CD4-positive, alpha-beta T cell treated with Interleukin-4 for 4 hours (primary cell): ENCODE results near the gene FEV.

Experiments used
- DNase-seq: peaks from one replicate; pipeline ENCODE4 v3.0.0-alpha.2; 2020

Gene FEV

DNA sequence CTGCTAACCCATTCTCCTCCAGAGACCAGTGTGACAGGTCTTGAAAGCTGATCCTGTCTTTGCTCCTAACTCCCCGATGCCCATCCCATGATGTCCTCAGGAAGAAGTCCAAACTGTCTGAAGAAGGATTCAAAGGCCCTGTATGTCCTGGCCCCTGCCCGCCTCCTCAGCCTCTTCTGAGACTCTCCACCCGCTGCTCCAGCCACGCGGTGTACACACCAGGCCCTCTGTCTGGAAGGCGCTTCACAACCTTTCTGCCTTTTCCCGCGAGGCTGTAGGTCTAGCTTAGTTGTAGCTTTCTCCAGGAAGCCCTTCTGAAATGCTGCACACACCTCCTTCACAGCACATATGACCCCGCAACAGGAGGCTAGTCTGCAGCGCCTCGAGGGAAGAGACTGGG is 31.7 kb upstream of the FEV start:
- DNase-seq, result no peak

DNA sequence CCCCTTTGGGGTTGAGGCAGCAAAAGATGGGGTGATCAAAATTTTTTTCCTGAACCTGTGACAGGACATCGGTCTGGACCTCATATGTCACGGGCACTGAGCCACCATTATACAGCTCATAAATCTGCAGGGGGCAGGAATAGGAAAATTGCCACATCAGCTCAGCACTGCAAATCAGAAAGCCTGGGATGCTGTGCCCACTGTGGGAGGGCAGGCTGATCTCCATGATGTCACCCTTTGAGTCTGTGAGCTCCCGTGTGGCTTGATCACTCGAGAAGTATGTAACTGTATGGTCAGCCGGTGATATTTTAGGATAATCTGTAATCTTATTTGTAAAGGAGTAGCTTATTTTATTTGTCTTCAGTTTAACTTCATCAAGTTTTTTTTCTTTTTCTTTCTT is 25.9 kb upstream of the FEV start:
- no peak for DNase-seq

DNA sequence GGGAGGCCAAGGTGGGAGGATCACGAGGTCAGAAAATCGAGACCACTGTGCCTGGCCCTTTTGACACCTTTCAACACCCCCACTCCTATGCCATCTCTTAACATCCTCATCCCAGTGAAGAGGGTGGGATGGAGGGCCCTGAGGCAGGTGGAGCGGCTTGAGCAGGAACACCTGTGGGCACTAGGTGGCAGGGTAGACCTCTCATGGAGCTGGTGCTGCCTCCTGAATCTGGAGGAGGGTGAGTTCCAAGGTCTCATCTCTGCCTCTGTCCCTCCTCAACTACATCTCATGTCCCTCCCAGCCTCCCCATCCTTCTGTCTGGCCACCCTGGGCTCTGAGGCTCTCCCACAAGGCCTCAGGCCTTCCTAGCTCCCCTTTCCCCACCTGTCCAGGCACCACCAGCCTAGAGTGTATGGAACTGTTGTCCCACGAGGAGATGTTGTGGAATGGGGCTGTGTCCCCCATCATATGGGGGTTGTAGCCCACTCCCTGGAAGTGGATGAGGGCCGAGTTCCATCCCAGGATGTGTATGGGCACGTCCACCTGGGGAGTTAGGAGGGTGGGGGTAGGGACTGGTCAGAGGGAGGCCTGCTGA is 25.3 kb upstream of the FEV start:
- DNase-seq, result peak; percentile 13

DNA sequence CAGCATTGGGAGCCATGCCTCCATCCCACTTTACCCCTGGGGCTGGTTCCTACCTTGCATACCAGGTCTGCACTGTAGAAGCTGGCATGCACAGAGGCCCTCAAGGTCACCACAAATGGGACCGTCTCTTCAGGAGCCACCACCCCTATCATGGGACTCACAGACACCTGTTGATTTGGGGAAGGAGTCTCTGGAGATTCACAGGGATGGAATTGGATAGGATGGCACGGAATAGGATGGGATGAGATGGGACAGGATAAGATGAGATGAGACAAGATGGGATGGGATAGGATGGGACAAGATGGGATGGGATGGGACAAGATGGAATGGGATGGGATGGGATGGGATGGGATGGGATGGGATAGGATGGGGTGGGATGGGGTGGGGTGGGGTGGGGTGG is 24.3 kb upstream of the FEV start:
- no peak for DNase-seq

DNA sequence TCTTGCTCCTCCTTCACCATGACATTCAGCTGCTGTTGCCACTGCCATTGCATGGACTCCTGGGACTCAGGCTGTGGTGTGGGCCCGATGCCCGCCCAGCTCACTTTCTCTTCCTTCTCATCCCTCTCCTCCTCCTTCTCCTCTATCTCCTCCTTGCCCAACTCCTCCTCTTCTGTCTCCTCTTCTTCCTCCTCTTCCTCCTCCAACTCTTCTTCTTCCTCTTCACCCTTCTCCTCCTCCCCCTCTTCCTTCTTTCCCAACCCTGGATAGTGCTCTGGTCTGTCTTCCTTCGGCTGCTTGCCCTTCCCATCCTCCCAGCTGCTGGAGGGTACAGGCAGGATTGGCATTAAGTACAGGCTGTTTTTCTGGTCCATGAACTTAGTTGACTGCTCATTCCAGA is 19.0 kb upstream of the FEV start:
- no peak for DNase-seq

DNA sequence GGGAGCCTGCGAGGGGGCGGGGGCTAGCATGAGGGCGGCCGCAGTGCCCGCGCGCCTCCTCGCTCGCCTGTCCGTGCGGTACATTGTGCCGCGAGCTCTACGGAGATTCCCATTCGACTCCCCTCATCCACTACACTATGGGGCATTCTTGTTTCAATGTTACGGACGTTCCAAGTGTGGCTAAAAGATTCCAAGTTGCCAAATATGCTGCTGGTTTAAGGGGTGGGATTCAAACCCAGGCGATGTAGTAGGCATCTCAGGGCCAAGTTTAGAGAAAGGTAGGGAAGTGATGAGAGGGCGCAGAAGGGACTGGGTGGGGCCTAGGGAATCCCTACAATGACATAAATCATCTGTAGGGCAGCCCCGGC is 18.3 kb upstream of the FEV start:
- no peak for DNase-seq

DNA sequence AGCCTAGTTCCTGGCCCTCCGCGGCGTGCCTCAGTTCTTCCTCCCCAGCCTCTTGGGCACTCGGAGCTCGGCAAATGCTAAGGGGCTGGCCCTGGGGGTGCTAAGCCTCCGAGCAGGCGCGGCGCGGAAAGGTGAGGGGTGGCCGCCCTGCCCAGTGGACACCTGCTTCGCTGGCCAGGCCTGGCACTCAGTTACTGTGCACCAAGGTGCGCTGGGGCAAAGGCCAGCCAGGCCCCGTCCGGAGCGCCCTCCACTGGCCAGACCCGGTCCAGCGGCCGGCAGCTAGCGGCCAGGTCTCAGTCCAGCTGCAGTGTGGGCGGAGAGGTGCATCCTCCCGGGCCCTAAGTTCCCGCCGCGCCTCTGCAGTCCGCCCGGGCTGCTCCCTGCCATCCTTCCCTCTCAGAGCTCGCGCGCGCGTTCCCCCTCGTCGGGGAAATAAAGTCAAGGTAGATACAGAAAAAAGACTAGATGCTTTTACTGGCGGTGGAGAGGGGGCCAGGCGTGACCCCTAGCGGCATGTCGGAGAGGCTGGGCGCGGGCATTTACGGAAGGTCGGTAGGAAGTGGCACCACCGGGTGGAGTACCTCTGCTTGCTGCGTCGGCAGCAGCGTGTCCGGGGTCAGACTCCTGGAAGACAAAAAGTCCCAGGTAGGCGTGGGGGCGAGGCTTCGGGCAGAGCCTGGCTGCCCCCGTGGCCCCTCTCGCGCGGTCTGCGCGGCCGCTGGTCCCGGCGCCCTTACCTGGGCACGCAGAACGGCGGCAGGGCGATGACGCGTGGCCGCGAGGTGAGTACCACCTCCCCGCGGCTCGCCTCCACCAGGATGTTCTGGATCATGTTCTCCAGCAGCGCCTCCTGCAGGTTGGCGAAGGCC is 17.6 kb upstream of the FEV start:
- DNase-seq, result no peak

DNA sequence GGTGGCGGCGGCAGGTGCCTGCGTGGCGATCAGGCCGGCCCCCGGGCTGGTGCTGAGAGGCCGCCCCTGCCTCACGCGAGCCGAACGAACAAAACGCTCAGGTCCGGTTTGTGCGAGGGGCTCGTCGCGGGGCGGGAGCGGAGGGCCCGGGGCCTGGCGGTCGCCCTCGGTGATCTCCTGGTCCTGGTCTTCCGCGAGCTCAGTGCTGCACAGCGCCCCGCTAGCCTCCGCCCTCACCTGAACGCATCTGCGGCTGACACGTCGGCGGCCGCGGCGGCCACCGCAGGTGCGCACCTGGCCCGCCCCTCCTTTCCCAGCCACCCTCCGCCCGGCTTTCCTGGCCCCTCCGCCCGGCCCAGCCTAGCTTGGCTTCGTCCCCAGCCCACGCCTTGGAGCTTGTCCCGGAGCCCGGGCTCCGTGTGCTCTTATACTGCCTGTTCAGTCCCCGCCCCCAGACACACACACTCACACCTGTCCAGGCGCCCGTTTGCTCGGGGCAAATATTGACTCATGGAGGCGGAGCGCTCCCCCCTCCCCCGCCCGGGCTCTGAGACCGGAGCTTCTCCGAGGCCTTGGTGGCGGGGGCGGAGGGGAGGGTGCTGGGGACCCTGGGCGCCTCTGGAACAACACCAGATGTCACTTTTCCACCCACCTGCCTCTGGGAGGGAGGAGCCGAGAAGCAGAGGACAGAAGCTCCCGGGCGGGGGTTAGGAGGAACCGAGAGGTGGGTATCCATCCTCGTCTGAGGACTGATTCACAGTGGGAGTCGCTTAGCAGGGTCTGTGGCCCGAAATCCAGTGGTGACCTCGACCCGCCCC is 16.8 kb upstream of the FEV start:
- DNase-seq, result no peak

DNA sequence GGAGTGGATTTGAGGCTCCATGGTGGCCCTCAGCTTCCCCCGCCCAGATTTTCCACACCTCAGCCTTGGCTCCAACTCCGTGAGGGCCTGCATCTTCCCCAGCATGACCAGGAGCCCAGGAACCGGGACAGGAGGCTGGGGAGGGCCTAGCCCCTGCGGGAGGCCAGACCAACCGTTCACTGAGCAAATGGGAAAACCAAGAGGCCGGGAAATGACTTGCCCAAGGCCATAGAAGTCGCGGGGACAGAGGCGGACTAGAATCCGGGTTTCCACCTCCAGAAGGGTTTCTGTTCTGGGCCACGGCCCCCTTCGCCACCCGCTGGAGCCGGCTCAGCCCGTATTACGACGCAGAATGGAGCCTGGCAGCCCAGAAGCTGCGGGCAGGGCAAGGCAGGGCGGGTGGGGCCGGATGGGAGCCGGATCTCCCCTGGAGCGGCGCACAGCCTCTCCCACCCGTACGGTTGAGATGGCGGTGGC is 16.2 kb upstream of the FEV start:
- DNase-seq, result no peak

DNA sequence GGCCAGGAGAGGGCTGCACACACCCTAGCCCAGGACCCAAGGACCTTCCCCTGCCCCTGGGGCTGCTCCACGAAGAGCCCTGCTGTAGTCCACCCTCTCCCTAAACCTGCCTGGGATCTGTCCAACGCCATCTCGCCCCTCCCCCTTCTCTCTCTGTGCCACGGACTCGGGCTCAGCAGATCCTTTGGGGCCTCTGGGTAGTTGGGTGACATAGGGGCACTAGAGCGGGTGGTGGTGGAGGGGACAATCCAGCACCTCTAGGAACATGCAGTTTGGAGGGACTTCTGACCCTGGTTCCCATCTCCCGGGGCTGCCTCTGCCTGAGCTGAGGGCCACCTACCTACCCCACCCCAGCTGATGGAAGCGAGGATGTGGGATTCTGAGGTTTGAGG is 15.6 kb upstream of the FEV start:
- DNase-seq, result no peak

DNA sequence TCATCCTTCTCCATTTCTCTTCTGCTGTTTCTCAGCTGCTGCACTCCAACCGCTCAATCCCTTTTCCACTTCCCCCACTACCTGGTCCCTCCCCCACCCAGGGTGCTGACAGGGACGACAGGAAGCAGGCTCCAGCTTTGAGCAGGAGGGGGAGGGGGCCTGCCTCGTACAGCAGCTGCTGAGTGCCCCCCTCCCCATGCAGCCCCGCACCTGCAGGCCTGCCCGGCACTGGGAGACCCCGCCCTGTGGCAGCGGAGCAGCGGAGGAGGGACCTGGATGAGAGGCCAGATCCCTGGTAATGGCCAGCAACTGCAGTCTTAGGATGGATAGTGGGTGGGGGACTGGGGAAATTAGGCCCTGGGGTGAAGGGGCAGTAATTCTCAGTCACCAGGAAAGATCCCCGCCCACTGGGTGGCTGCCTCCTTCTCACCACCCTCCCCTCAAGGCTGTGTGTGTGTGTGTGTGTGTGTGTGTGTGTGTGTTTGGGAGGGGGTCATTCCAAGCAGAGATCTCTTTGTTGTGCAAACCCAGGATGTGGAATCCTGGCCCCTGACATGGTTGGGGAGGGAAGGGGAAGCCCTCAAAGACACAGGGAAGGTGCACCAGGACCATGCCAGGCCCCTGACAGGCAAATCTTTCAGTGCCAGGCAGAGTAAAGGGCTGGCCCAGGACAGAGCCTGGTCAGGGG is 15.0 kb upstream of the FEV start:
- no peak for DNase-seq

DNA sequence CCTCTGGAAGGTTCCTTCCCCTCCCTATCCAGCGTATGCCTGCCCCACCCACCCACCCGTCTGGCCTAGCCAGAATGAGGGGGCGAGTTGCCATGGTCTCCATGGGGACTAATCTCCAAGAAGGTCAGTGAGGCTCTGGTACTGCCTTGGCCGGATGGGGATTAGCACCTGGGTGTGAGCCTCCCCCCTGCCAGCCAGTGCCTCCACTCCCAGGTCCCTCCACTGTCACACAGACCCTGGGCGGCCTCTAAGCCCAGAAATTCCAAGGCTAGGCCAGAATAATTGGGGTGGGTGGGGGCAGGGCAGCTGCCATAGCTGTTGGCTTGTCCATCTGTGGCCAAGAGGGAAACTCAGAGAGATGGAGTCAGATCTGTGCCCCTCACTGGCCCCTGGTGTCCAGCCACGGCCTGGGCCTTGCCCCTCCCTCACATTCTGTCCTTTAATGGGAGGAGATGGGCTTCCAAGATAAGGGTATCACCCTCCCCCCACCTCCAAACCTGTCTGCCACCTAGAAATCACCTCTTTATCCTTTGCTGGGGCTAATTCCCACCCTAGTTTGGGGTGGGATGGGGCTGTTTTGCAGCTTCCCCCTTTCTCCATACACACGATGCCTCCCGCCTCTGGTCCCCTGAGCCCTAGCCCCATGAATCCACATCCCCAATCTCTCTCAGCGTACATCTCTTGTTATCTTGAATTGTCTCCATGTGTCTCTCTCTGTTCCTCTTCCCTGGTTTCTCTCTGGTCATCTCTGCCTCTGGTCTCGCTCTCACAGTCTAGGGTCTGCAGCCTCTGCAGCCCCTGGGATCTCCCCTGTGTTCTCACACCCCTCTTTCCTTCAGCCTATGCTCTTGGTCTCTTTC is 14.3 kb upstream of the FEV start:
- no peak for DNase-seq

DNA sequence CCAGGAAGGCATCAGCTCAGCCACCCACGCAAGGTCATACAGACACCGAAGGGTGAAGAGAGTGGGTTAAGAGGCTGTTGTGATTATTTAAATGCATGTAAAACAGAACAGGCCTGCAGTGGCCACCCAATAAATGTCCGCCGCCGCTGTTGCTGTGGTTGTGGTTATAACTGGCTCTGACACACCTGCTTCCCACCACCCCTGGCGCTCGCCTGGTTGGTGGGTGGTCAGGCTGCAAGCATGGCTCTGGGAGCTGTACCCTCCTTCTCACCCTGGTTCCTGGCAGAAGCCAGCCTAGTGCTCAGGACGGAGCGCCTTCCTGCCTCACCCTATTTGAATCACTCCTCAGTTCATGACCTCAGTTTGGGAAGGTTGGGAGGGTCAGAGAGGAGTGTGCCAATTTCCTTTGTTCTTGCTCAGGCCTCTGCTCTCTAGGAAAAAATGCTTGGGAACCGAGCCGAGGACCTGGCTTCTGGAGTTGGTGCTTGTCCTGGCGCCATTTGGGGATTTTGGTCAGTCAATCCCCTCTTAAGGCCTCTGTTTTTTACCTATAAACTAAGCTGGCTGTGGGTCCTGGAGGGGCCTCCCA is 13.5 kb upstream of the FEV start:
- no peak for DNase-seq

DNA sequence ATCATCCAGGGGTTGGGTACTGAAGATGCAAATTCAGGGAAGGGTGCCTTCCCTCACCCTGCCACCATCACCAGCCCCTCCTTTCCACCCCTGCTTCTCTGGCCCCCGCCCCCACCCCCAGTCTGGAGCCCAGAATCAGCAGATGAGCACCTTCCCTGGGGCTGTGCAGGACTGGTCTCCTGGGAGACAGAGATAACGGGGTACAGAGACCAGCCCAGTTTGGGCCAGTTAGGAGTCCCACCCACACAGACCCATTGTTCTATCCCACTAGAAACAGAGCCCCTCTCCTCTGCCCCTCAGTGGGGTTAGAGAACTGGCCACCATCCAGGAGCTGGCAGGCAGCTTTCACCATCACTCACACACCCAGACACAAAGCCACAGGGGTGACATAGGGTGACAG is 12.7 kb upstream of the FEV start:
- no peak for DNase-seq

DNA sequence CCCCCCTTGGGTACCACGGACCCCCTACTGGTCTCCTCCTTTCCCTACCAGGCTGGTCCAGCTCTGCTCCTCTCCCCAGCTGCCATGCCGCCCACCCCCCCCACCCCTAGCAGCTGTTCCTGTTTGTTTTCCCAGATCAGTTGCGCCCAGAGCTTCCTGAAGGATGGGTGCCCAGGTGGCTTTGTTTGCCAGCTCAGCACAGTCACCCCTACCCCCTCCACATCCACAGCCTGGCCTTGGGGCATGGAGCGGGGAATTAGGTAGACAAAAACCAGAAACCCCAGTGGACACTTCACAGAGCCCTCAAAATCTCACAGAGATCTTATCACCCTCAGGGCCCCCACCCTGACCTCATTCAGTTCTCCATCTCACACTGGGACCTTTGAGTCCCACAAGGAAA is 12.0 kb upstream of the FEV start:
- DNase-seq, result no peak

DNA sequence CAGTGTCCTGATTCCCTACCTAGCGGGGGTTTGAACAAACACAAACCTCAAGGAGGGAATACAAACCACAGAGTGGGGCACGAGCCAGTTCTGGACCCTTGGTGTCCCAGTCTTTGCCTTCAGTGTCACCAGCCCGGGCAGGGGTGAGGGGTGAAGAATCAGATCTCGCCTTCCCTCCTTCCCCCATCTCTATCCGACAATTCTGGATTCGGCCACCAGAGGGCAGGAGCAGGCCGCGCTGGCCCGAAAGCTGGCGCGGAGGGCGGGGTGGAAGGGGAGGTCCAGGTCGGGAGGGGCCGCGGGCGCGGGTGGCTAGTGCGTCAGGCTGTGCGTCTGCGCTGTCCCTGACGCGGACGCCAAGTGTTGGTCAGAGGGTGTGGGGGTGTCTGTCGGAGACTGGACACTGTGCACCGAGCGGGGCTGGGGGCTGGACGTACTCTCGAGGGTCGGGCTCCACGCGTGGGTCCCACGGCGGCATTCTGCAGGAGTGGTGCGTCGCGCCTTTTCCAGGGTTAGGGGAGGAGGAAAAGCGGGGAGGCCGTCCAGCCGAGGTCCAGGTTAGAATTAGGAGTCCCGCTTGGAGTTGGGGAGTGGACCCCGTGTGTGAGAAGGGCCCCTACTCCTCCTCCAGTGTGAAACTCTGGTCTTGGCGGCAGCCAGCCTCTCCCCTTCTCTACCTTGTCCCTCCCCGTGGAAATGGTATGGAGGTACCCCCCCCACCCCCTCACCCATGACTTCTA is 11.2 kb upstream of the FEV start:
- peak; percentile 62 for DNase-seq

DNA sequence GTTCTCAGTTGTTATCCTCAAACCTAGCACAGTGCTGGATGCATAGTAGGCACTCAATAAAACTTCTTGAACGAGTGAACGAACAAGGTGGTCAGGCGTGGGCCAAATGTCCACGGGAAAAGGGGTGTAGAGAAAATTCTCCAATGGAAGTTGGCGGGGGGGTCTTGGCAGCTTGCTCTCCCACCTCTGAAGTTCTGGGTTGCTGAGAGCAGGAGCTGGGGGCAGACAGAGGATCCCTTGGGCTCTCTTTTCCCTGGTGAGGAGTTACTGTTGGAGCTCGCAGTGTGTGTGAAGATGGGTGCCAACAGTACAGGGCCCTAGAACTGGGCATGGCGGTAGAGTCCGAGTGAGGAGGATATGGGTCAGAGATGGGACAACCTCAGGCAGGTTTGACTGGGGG is 10.6 kb upstream of the FEV start:
- DNase-seq, result no peak

DNA sequence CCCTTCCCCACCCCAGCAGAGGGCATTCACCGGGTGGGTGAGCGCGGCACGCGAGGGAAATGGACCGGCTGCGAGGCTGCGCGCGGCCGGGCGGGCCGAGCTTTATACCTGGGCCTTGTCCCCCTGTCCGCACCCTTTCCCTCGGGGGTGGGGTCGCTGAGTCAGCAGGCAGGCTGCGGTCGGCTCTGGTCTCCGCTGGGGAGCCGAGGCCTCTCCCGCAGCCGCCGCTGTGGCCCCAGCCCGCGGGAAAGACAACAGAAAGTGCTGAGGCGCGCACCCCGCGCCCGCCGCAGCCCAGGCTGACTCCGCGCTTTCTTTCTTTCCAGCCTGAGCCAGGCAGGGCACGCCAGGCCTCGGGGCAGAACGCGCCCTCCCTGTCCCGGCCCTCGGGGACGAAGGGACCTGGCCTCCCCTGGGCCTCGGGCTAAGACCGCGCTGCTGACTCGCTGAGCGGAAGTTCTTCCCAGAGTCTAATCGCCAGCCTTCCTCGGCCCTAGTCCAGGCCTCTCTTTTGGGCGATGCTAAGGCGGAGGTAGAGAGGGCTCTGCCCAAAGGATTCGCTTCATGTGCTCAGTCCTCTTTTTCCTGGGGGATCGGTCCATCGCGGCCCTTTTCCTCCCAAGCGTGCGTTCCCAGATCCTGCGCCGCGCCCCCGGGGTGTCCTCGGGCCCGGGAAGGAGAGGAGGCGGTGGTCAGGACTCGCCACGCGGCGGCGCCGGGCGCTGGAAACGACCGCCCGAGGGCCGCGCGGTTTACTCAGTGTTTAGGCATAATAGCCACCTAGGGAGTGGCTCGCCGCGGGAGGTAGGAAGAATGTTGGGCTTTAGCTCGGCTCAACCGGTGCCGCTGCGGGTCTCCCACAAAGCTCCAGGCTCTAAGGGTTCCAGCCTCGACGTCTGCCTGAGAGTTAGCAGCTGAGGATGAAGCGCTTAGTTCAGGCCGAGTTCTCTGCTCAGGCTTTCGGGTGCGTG is 8.6 kb upstream of the FEV start, which contains the start of gene CRYBA2:
Gene CRYBA2, minus strand, starts transcription at position 78 of the 971 bp plus-strand sequence. CDS start 246 bp downstream, outside the sequence.
- no peak for DNase-seq

DNA sequence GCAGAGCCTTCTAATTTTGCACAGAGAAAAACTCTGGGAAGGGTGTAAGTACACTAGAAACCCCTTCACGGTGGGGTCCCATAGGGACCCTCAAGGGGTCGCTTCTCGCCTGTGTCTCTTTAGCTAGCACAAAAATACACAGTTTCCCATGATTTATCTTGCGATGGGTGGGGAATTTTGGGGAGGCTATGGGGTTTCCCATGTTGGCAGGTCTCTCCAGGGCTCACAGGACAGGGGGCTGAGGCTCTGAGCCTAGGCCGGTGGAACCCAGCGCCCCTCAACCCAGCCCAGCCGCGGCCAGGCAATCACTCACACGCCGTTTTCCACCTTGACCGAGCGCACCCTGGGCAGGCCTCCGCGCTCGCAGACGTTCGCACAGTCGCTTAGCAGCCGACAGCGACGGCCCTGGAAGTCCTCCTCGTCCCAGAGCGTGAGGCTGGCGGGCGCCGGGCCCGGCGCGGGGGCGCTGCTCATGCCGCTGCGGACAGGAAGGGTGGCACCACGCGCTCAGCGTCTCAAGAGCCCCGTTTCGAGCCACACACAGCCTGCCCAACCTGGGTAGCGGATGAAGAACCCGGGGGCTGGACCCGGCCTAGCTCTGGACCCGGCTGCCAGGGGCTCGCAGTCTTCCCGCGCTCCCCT is 7.8 kb upstream of the FEV start:
- no peak for DNase-seq
